SK-N-SH (cell line): Measurements from ENCODE around the gene COL5A1. TPM values are rescaled to one million over a fixed set of nuclear protein-coding genes. Genes with fewer than 3 reads are reported as not detected.

Experiments
- CTCF ChIA-PET: fragments of 300-600, 350-600 bp; formaldehyde crosslinking; extraction: SDS; loops from one replicate; lab custom pipeline; 2021; lab: Yijun Ruan, JAX
- POLR2A ChIA-PET: fragments of 350-600 bp; sonication (Branson Sonifier 250); formaldehyde crosslinking; extraction: SDS; loops from one replicate; lab custom pipeline; 2020; ENCODE audit warnings: antibody characterized with exemption, inconsistent platforms; lab: Yijun Ruan, JAX
- DNase-seq: peaks from one replicate; pipeline ENCODE4 v3.0.0; 2012
- H2AFZ ChIP-seq: fragments of 200-600 bp; sonication (generic); 2 replicates; pipeline ENCODE4 v1.8.1; 2016; ENCODE audit warnings: antibody characterized with exemption, mild to moderate bottlenecking, low read depth
- H3F3A ChIP-seq: fragments of 200-600 bp; sonication (generic); replicated peaks from 2 replicates; pipeline ENCODE3; 2016; ENCODE audit warnings: antibody characterized with exemption, mild to moderate bottlenecking; ENCODE audit not compliant: insufficient read depth
- H3K27ac ChIP-seq, 2 experiments: fragments of 200-500 bp in 1 of 2; fragments of 200-600 bp in 1 of 2; sonication (Bioruptor generic) in 1 of 2; sonication (generic), shearing (Covaris generic) in 1 of 2; 2 replicates each; pipeline versions ENCODE4 v1.5.1 to v1.6.1; 2014 to 2016; ENCODE audit warnings: low read depth in 2 of 2, inconsistent platforms in 1 of 2, low read length in 1 of 2, mild to moderate bottlenecking in 1 of 2, mixed read lengths in 1 of 2
- H3K27me3 ChIP-seq: fragments of 200-600 bp; sonication (generic), shearing (Covaris generic); 2 replicates; pipeline ENCODE4 v1.6.1; 2016; ENCODE audit warnings: mixed run types; ENCODE audit not compliant: insufficient read depth
- H3K36me3 ChIP-seq, 2 experiments: fragments of 200-500 bp in 1 of 2; fragments of 200-600 bp in 1 of 2; sonication (Bioruptor generic) in 1 of 2; sonication (generic) in 1 of 2; replicated peaks in 1 of 2; 2 replicates each; pipeline versions ENCODE3 to v1.5.1; 2014 to 2016; ENCODE audit warnings: low read length in 1 of 2, mild to moderate bottlenecking in 1 of 2; ENCODE audit not compliant: insufficient read depth in 2 of 2, control insufficient read depth in 1 of 2
- H3K4me1 ChIP-seq, 2 experiments: fragments of 200-500 bp in 1 of 2; fragments of 200-600 bp in 1 of 2; sonication (Bioruptor generic) in 1 of 2; sonication (generic), shearing (Covaris generic) in 1 of 2; 2 replicates each; pipeline versions ENCODE4 v1.5.1 to v1.6.1; 2014 to 2016; ENCODE audit warnings: low read depth in 1 of 2, low read length in 1 of 2, mixed run types in 1 of 2; ENCODE audit not compliant: insufficient read depth in 2 of 2, control insufficient read depth in 1 of 2
- H3K4me2 ChIP-seq: fragments of 200-600 bp; sonication (generic), shearing (Covaris generic); 2 replicates; pipeline ENCODE4 v1.6.1; 2017; ENCODE audit warnings: mixed run types
- H3K4me3 ChIP-seq, 2 experiments: fragments of 200-500 bp in 1 of 2; fragments of 200-600 bp in 1 of 2; sonication (Bioruptor generic) in 1 of 2; sonication (generic), shearing (Covaris generic) in 1 of 2; 2 replicates each; pipeline versions ENCODE4 v1.5.1 to v1.8.1; 2014 to 2016; ENCODE audit warnings: low read depth in 2 of 2, inconsistent platforms in 1 of 2, low read length in 1 of 2, mild to moderate bottlenecking in 1 of 2, mixed read lengths in 1 of 2, moderate library complexity in 1 of 2
- H3K79me2 ChIP-seq: fragments of 200-600 bp; sonication (generic); 2 replicates; pipeline ENCODE4 v1.8.1; 2017; ENCODE audit warnings: mild to moderate bottlenecking; ENCODE audit not compliant: insufficient read depth
- H3K9ac ChIP-seq: fragments of 200-600 bp; sonication (generic); 2 replicates; pipeline ENCODE4 v1.6.1; 2017; ENCODE audit warnings: mixed run types
- H3K9me2 ChIP-seq: fragments of 200-600 bp; sonication (generic); 2 replicates; pipeline ENCODE4 v1.6.1; 2017; ENCODE audit warnings: mixed run types
- H3K9me3 ChIP-seq: fragments of 200-600 bp; sonication (generic); 2 replicates; pipeline ENCODE4 v1.6.1; 2017; ENCODE audit warnings: mixed run types, mild to moderate bottlenecking, moderate library complexity
- H4K20me1 ChIP-seq: fragments of 200-600 bp; sonication (generic); 2 replicates; pipeline ENCODE4 v1.6.1; 2017; ENCODE audit warnings: mild to moderate bottlenecking, mixed run types; ENCODE audit not compliant: insufficient read depth
- CTCF ChIP-seq: fragments of 200-600 bp; sonication (generic); IDR thresholded peaks from 2 replicates; pipeline ENCODE4 v1.6.1; 2017; ENCODE audit warnings: antibody characterized with exemption, mild to moderate bottlenecking, moderate library complexity
- ELF1 ChIP-seq: IDR thresholded peaks from 2 replicates; pipeline ENCODE4 v1.4.0; 2012
- EP300 ChIP-seq, 2 experiments: IDR thresholded peaks; 2 replicates each; pipeline versions ENCODE4 v1.4.0 to v1.6.1; 2012; ENCODE audit warnings: borderline replicate concordance in 1 of 2, low read depth in 1 of 2, low read length in 1 of 2
- FOSL2 ChIP-seq: IDR thresholded peaks from 2 replicates; pipeline ENCODE4 v1.4.0; 2012; ENCODE audit warnings: low read depth, mild to moderate bottlenecking, moderate library complexity, borderline replicate concordance
- FOXJ3 ChIP-seq: sonication (generic); formaldehyde crosslinking; IDR thresholded peaks from 2 replicates; pipeline ENCODE4 v1.5.1; 2020; ENCODE audit warnings: mild to moderate bottlenecking, missing genetic modification reagents
- FOXM1 ChIP-seq: IDR thresholded peaks from 2 replicates; pipeline ENCODE4 v1.4.0; 2012; ENCODE audit warnings: low read depth, mild to moderate bottlenecking
- GABPA ChIP-seq: IDR thresholded peaks from 2 replicates; pipeline ENCODE4 v1.4.0; 2012; ENCODE audit warnings: low read depth, mild to moderate bottlenecking
- GATA2 ChIP-seq: sonication (generic); formaldehyde crosslinking; IDR thresholded peaks from 2 replicates; pipeline ENCODE4 v1.5.0; 2020; ENCODE audit warnings: mild to moderate bottlenecking, missing genetic modification reagents
- JUND ChIP-seq: IDR thresholded peaks from 2 replicates; pipeline ENCODE4 v1.4.0; 2012
- MAX ChIP-seq: IDR thresholded peaks from 2 replicates; pipeline ENCODE4 v1.4.0; 2012; ENCODE audit warnings: low read depth
- NFIC ChIP-seq: IDR thresholded peaks from 2 replicates; pipeline ENCODE4 v1.4.0; 2012; ENCODE audit warnings: borderline replicate concordance
- NRF1 ChIP-seq: IDR thresholded peaks from 2 replicates; pipeline ENCODE4 v1.6.1; 2012; ENCODE audit warnings: low read depth, mild to moderate bottlenecking, low read length
- RCOR1 ChIP-seq: fragments of 150-350 bp; IDR thresholded peaks from 2 replicates; pipeline ENCODE4 v1.6.1; 2017; ENCODE audit warnings: antibody characterized with exemption, low read length
- SIN3A ChIP-seq: IDR thresholded peaks from 2 replicates; pipeline ENCODE4 v1.6.1; 2012; ENCODE audit warnings: low read depth, mild to moderate bottlenecking, low read length, moderate library complexity, borderline replicate concordance
- TAF1 ChIP-seq: IDR thresholded peaks from 2 replicates; pipeline ENCODE4 v1.6.1; 2012; ENCODE audit warnings: low read depth, mild to moderate bottlenecking, low read length, moderate library complexity, borderline replicate concordance
- TCF12 ChIP-seq: IDR thresholded peaks from 2 replicates; pipeline ENCODE4 v1.4.0; 2012
- TEAD4 ChIP-seq: IDR thresholded peaks from 2 replicates; pipeline ENCODE4 v1.4.0; 2012; ENCODE audit warnings: mild to moderate bottlenecking, borderline replicate concordance; ENCODE audit not compliant: insufficient read depth
- ZBTB33 ChIP-seq: IDR thresholded peaks from 2 replicates; pipeline ENCODE4 v1.4.0; 2012; ENCODE audit warnings: low read depth, borderline replicate concordance
- WGBS: methylation state at CpG from one replicate; pipeline ENCODE4 v1.1.6; 2017; ENCODE audit warnings: low lambda C conversion rate; 5-methylcytosine and 5-hydroxymethylcytosine counted together
- polyA plus RNA-seq, 3 experiments: library from polyadenylated mRNA; depleted of rRNA; stranded (reverse); fragments of >200 nt; gene quantifications; 2 replicates each; pipeline ENCODE4 v1.2.3, GENCODE V29; 2012
- TF ChIP-seq, protein P1 (sequence below): IDR thresholded peaks from 2 replicates; pipeline ENCODE4 v1.6.1; 2012; ENCODE audit warnings: mild to moderate bottlenecking, low read depth, low read length, moderate library complexity

The COL5A1 gene
- polyA plus RNA-seq, 1 of the 3 experiments (the other 2 are of a cell fraction): 73.8 TPM

DNA sequence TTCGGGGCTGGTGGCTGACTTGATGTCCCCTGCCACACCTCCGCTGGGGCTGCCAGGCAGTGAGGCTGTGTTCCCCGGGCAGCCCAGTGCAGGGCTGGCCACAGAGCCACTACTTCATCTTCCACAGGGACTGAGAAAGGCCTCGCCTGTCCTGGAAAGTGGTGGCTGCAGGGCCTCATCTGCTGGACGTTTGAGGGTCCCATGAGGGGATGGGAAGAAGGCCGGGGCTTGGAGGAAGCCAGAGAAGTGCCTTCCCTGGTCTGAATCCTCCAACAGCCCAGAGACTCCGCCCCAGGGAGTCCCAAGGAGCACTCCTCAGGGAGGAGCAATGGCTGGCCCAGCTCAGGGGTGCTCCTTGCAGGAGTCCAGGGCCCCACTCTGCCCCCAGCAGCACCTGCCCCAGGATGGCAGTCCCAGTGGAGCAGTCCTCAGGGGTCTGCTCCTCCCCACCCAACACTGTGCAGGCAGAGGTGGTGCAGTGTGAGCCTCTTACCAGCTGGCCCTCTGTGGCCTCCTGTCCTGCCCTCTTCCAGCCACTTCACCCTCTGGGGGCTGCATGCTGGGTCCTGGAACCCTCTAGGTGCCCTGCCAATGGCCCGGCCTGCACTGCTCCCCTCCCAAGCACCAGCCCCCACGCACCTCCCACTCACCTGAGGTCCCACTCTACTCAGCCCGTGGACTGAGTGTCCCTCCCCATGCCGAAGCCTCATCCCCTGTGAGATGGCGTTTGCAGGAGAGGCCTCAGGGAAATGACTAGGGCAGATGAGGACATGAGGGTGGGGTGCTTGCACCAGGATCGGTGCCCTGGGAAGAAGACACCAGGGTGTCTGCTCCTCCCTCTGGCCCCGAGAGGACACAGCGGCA is 47.3 kb upstream of the COL5A1 start:
- WGBS: 86% methylated on average over 8 of the region's 15 CpGs
- Histone ChIP-seq H3F3A (peaks cover 15% of the 10 kb centered on the region), H3K9me2 (no peaks in the 10 kb centered on the region), H3K4me3 (no peak overlapping the region), H3K4me1 (peaks cover 8 to 9% of the 10 kb centered on the region in 2 experiments; a peak in 1 of 4 replicates), H2AFZ (no peak overlapping the region), H3K9ac (no peak overlapping the region), H4K20me1 (no peaks in the 10 kb centered on the region), H3K27me3 (no peaks in the 10 kb centered on the region), H3K27ac (no peak overlapping the region), H3K4me2 (no peak overlapping the region), H3K36me3 (no peaks in the 10 kb centered on the region), H3K79me2 (no peaks in the 10 kb centered on the region), H3K9me3 (no peaks in the 10 kb centered on the region)
- TF ChIP-seq NFIC (no peak), TEAD4 (no peak), RCOR1 (no peak), SIN3A (no peak), MAX (no peak), GATA2 (CRISPR knock-in tag) (no peak), FOSL2 (no peak), ZBTB33 (no peak), FOXM1 (no peak), TCF12 (no peak), TAF1 (no peak), JUND (no peak), CTCF (no peak), ELF1 (no peak), GABPA (no peak), NRF1 (no peak), FOXJ3 (no peak), EP300 (IDR thresholded peaks at IDR 0.05; ENCODE audit: borderline replicate concordance in 1 of 2, low read depth in 1 of 2, low read length in 1 of 2) (no peak)
- TF ChIP-seq, protein P1, sequence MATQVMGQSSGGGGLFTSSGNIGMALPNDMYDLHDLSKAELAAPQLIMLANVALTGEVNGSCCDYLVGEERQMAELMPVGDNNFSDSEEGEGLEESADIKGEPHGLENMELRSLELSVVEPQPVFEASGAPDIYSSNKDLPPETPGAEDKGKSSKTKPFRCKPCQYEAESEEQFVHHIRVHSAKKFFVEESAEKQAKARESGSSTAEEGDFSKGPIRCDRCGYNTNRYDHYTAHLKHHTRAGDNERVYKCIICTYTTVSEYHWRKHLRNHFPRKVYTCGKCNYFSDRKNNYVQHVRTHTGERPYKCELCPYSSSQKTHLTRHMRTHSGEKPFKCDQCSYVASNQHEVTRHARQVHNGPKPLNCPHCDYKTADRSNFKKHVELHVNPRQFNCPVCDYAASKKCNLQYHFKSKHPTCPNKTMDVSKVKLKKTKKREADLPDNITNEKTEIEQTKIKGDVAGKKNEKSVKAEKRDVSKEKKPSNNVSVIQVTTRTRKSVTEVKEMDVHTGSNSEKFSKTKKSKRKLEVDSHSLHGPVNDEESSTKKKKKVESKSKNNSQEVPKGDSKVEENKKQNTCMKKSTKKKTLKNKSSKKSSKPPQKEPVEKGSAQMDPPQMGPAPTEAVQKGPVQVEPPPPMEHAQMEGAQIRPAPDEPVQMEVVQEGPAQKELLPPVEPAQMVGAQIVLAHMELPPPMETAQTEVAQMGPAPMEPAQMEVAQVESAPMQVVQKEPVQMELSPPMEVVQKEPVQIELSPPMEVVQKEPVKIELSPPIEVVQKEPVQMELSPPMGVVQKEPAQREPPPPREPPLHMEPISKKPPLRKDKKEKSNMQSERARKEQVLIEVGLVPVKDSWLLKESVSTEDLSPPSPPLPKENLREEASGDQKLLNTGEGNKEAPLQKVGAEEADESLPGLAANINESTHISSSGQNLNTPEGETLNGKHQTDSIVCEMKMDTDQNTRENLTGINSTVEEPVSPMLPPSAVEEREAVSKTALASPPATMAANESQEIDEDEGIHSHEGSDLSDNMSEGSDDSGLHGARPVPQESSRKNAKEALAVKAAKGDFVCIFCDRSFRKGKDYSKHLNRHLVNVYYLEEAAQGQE: no peak
- ChIA-PET POLR2A (no interaction called here), CTCF (no interaction called here)
- DNase-seq: no peak
